OCI-LY1 (cell line): ENCODE data around the gene EIF2AK2.
A peak's percentile ranks its signal among the peaks of the same experiment; 100 is the strongest.

Source experiments
- H2AFZ ChIP-seq: fragments of 200-600 bp; sonication (generic), shearing (Covaris generic); 2 replicates; pipeline ENCODE4 v1.6.0; 2014; ENCODE audit warnings: antibody characterized with exemption, mild to moderate bottlenecking, low read length
- H3F3A ChIP-seq: fragments of 200-600 bp; sonication (generic), shearing (Covaris generic); 2 replicates; pipeline ENCODE4 v1.6.0; 2014; ENCODE audit warnings: mild to moderate bottlenecking, antibody characterized with exemption, low read length, moderate library complexity; ENCODE audit not compliant: insufficient read depth
- H3K27ac ChIP-seq: fragments of 200-600 bp; sonication (generic); 2 replicates; pipeline ENCODE4 v1.5.1; 2014; ENCODE audit warnings: low read length, mixed run types, mild to moderate bottlenecking, low read depth; ENCODE audit not compliant: poor library complexity, severe bottlenecking
- H3K27me3 ChIP-seq: fragments of 200-600 bp; sonication (generic); 2 replicates; pipeline ENCODE4 v1.6.0; 2014; ENCODE audit warnings: antibody characterized with exemption, mild to moderate bottlenecking, low read length, moderate library complexity; ENCODE audit not compliant: insufficient read depth
- H3K36me3 ChIP-seq: fragments of 200-600 bp; sonication (generic); 2 replicates; pipeline ENCODE4 v1.6.1; 2014; ENCODE audit warnings: mild to moderate bottlenecking, antibody characterized with exemption, low read length, moderate library complexity, mixed read lengths; ENCODE audit not compliant: insufficient read depth
- H3K4me1 ChIP-seq: fragments of 200-600 bp; sonication (generic); 2 replicates; pipeline ENCODE4 v1.5.1; 2014; ENCODE audit warnings: mild to moderate bottlenecking, low read length, moderate library complexity; ENCODE audit not compliant: insufficient read depth, severe bottlenecking
- H3K4me2 ChIP-seq: fragments of 200-600 bp; sonication (generic), shearing (Covaris generic); 2 replicates; pipeline ENCODE4 v1.6.1; 2014; ENCODE audit warnings: low read length
- H3K4me3 ChIP-seq: fragments of 200-600 bp; sonication (generic); 2 replicates; pipeline ENCODE4 v1.5.1; 2014; ENCODE audit warnings: low read length, low read depth, mild to moderate bottlenecking, mixed read lengths; ENCODE audit not compliant: poor library complexity, severe bottlenecking
- H3K79me2 ChIP-seq: fragments of 200-600 bp; shearing (Covaris generic); 2 replicates; pipeline ENCODE4 v1.6.1; 2016; ENCODE audit warnings: mixed run types, low read length, mixed read lengths; ENCODE audit not compliant: insufficient read depth
- H3K9ac ChIP-seq: fragments of 200-600 bp; sonication (generic), shearing (Covaris generic); 2 replicates; pipeline ENCODE4 v1.6.1; 2014; ENCODE audit warnings: mild to moderate bottlenecking, low read length, mixed read lengths
- H3K9me2 ChIP-seq: fragments of 200-600 bp; sonication (generic), shearing (Covaris generic); 2 replicates; pipeline ENCODE4 v1.6.1; 2014; ENCODE audit warnings: low read depth, mild to moderate bottlenecking, low read length, mixed read lengths
- H3K9me3 ChIP-seq: fragments of 200-600 bp; shearing (Covaris generic); 2 replicates; pipeline ENCODE4 v1.6.1; 2014; ENCODE audit warnings: low read length, mixed read lengths
- H4K20me1 ChIP-seq: fragments of 200-600 bp; sonication (generic), shearing (Covaris generic); 2 replicates; pipeline ENCODE4 v1.6.0; 2016; ENCODE audit warnings: mild to moderate bottlenecking, low read length; ENCODE audit not compliant: insufficient read depth
- CTCF ChIP-seq: fragments of 200-600 bp; sonication (generic), shearing (Covaris generic); IDR thresholded peaks from 2 replicates; pipeline ENCODE4 v1.5.1; 2017; ENCODE audit warnings: mild to moderate bottlenecking, antibody characterized with exemption, low read length, moderate library complexity, mixed read lengths
- EZH2 ChIP-seq: fragments of 200-600 bp; sonication (generic), shearing (Covaris generic); IDR thresholded peaks from 2 replicates; pipeline ENCODE4 v1.8.0; 2017; ENCODE audit warnings: borderline replicate concordance, mixed run types, mild to moderate bottlenecking, antibody characterized with exemption, low read length, moderate library complexity, mixed read lengths

Gene EIF2AK2

GRCh38 chr2:37181726-37182684, 25.2 kb upstream of the EIF2AK2 start:
- Histone ChIP-seq H3F3A (no peaks in the 10 kb centered on the region), H3K27ac (no peak overlapping the region), H3K27me3 (no peaks in the 10 kb centered on the region), H2AFZ (no peak overlapping the region), H3K9me3 (no peaks in the 10 kb centered on the region), H3K4me3 (no peak overlapping the region), H3K4me1 (no peaks in the 10 kb centered on the region), H3K36me3 (no peaks in the 10 kb centered on the region), H4K20me1 (no peaks in the 10 kb centered on the region), H3K79me2 (no peaks in the 10 kb centered on the region), H3K9ac (no peak overlapping the region), H3K4me2 (no peak overlapping the region), H3K9me2 (no peaks in the 10 kb centered on the region)
- no peak for TF ChIP-seq CTCF
- TF ChIP-seq EZH2: no peak

DNA sequence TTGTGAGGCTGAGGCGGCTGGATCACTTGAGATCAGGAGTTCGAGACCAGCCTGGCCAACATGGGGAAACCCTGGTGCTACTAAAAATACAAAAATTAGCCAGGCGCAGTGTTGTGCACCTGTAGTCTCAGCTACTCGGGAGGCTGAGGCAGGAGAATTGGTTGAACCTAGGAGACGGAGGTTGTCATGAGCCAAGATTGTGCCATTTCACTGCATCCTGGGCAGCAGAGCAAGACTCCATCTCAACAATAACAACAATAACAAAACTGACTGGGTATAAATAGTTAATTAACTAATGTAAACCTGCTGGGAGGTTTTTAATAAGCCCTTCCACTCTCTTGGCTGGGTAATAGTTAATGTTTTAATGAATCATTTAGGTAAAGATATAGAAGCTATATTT, 23.9 kb upstream of the EIF2AK2 start:
- H3K4me1 ChIP-seq: no peaks in the 10 kb centered on the region
- H3F3A ChIP-seq: no peaks in the 10 kb centered on the region
- no peaks in the 10 kb centered on the region for H3K36me3 ChIP-seq
- no peaks in the 10 kb centered on the region for H4K20me1 ChIP-seq
- H3K79me2 ChIP-seq: no peaks in the 10 kb centered on the region
- no peaks in the 10 kb centered on the region for H3K9me3 ChIP-seq
- H3K27me3 ChIP-seq: no peaks in the 10 kb centered on the region
- H3K27ac ChIP-seq: no peak overlapping the region
- no peak overlapping the region for H3K4me2 ChIP-seq
- no peak overlapping the region for H3K4me3 ChIP-seq
- no peak overlapping the region for H3K9ac ChIP-seq
- TF ChIP-seq CTCF (no peak), EZH2 (no peak)
- no peaks in the 10 kb centered on the region for H3K9me2 ChIP-seq
- no peak overlapping the region for H2AFZ ChIP-seq

GRCh38 chr2:37180006-37180639, 23.3 kb upstream of the EIF2AK2 start:
- no peaks in the 10 kb centered on the region for H3K36me3 ChIP-seq
- no peaks in the 10 kb centered on the region for H3K9me2 ChIP-seq
- H3K9me3 ChIP-seq: no peaks in the 10 kb centered on the region
- H3K27me3 ChIP-seq: no peaks in the 10 kb centered on the region
- H3F3A ChIP-seq: no peaks in the 10 kb centered on the region
- no peak overlapping the region for H2AFZ ChIP-seq
- TF ChIP-seq EZH2: no peak
- peak; percentile 54; the same call in 1 of the 2 replicates for TF ChIP-seq CTCF
- H3K9ac ChIP-seq: no peak overlapping the region
- no peaks in the 10 kb centered on the region for H3K79me2 ChIP-seq
- H4K20me1 ChIP-seq: no peaks in the 10 kb centered on the region
- no peak overlapping the region for H3K4me3 ChIP-seq
- H3K27ac ChIP-seq: no peak overlapping the region
- no peak overlapping the region for H3K4me2 ChIP-seq
- H3K4me1 ChIP-seq: no peaks in the 10 kb centered on the region
